Neural progenitor cell (in vitro differentiated cells): ENCODE data around the gene POLE3.

ENCODE experiments used
- CTCF ChIP-seq: fragments of 200-600 bp; sonication (generic); IDR thresholded peaks from 2 replicates; pipeline ENCODE4 v1.5.1; 2017; ENCODE audit warnings: antibody characterized with exemption, mild to moderate bottlenecking
- EZH2 ChIP-seq: fragments of 200-600 bp; sonication (generic); IDR thresholded peaks from 2 replicates; pipeline ENCODE4 v1.6.1; 2017; ENCODE audit warnings: antibody characterized with exemption, mild to moderate bottlenecking, moderate library complexity
- EZH2phosphoT487 ChIP-seq: fragments of 200-600 bp; sonication (generic); IDR thresholded peaks from 2 replicates; pipeline ENCODE4 v1.6.1; 2017; ENCODE audit warnings: antibody characterized with exemption

- TF ChIP-seq CTCF, result no peak
- TF ChIP-seq EZH2, result no peak
- TF ChIP-seq EZH2phosphoT487, result no peak
Observed at GRCh38 chr9:113393281-113393680, 17.2 kb downstream of the POLE3 start.
